Sigmoid colon (tissue), 3 donors: ENCODE data around the gene ACTN2.

ENCODE experiments used
- CTCF ChIP-seq, 4 experiments: fragments of 450-650 bp in 3 of 4; fragments of 200-600 bp in 1 of 4; IDR thresholded peaks; one replicate each; pipeline ENCODE4 v1.5.1; 2016 to 2019; ENCODE audit warnings: antibody characterized with exemption in 4 of 4, mild to moderate bottlenecking in 3 of 4, moderate library complexity in 2 of 4
- POLR2A ChIP-seq, 2 donors: fragments of 450-650 bp; IDR thresholded peaks; one replicate each; pipeline ENCODE4 v1.6.1; 2016; ENCODE audit warnings: antibody characterized with exemption in 2 of 2, mild to moderate bottlenecking in 2 of 2, moderate library complexity in 2 of 2

GRCh38 chr1:236663934-236664333, 22.4 kb upstream of the ACTN2 start:
- no peak for TF ChIP-seq POLR2A (IDR thresholded peaks at IDR 0.05)
- no peak for TF ChIP-seq CTCF (IDR thresholded peaks at IDR 0.05)
